Measurements from ENCODE around the gene PTPRM. TPM values are rescaled to one million over a fixed set of nuclear protein-coding genes. Genes with fewer than 3 reads are reported as not detected.
"Not testable (repeated sequence)": the region's sequence is repeated elsewhere in the genome, so short reads cannot be mapped to it uniquely, and the experiment has no call there.

The PTPRM gene
- total RNA-seq, 1 donor from 2014 or later: 102 TPM

DNA sequence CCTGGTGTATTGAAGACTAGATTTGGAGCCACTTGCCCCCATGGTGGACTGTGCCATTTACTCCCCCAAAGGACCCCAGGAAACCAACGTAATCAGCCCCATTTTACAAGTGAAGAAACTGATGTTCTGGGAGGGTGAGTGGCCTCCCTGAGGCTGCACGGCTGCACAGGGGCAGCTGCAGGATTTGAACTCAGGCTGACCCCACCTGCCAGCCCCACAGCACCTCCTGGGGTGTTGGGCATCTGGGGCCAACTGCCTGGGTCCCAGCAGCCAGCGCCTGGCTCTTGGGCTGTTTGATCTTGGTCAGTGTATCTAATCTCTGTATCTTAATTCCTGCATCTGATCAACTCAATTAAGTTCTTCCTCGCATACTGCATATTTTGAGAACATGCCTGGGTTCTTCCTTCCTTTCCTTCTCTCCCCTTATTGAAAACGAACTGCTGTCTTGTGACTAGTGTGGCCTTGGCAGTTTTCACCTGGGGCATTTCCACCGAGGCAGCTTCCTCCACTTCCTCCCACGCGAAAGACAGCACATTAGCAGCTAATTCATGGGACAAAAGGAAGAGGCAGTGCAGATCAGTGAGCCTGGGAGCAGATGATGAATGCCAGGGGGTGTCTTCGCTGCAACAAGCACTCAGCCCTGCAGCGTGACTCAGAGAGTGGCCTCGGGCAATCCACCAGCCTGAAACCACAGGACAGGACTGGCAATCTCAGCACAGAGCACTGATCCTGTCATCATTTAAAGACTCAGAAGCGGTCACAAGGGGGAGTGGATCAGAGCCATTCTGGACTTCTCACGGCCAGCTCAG, 858.0 kb downstream of the PTPRM start:
- FAIRE-seq: no peak

DNA sequence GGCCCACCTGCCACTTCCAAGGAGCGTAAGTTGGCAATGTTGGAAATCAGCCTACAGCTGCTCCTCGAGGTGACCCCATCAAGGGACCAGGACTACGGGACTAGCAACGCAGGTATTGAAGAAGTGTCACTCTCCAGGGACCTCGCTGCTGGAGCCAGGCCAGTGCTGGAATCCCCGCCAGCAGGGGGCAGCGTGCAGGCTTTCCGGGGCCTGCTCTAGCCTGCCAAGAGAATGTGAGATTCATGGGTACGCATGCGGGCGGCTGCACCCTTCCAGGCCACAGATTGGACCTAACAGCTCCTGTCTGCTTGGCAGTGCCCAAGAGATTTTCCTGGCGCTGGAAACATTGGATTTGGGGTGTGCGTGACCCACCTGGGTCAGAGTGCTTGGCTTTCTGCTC, 859.3 kb downstream of the PTPRM start:
- FAIRE-seq (no peak), DNase-seq (ENCODE audit: low spot score in 2 of 2) (no peak)

More for the DNA sequence above, 858.0 kb downstream of the PTPRM start:
- DNase-seq (ENCODE audit: low spot score in 2 of 2): no peak

DNA sequence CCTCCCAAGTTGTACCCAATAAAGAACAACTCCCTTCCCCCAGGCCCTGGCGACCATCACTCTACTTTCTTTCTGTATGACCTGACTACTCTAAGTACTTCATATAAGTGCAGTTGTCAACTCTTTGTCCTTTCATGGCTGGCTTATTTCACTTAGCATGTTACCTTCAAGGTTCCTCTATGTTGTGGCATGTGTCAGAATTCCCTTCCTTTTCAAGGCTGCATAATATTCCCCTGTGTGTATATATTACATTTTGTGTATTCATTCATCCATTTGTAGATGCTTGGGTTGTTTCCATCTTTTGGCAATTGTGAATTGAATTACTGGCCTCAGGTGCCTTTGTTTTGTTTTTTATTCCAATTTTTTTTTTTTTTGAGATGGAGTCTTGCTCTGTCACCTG, 860.2 kb downstream of the PTPRM start:
- no peak for FAIRE-seq
- DNase-seq (ENCODE audit: low spot score in 2 of 2): no peak

DNA sequence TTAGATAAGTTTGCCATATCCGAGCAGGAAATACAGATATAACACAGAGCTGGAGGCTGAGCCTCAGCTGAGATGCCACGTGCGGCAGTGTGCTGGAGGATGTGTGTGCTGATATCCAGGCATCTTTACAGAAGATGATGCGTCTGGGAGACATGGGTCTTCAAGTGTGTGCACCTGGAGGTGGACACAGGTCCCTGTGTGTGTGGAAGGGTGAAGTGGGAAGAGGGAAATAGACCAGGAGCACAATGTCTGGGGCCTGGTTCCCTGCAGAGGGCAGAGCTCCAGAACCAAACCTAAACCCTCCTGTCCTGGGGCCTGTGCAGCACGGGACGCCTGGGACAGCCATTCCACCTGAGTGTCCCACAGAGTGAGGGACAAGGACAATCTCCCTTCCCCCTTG, 861.8 kb downstream of the PTPRM start:
- no peak for DNase-seq (ENCODE audit: low spot score in 2 of 2)
- FAIRE-seq: no peak

DNA sequence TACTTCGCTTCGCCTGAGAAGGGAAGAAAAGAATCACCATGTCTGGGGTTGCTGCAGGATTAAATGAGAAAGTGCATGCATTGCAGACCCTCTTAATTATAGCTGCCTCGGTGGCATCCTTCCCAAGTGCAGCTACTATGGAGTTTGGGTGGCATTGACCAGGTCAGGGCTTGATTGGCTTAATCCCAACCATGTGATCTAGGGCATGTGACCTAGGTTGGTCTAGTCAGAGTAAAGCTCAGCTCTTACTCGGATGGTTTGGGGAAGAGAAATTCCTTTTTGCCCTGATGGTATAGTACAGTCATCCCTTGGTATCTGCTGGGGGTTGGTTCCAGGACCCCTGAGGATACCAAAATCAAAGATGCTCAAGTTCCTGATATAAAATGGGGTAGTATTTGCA, 863.9 kb downstream of the PTPRM start:
- no peak for DNase-seq (ENCODE audit: low spot score in 2 of 2)
- no peak for FAIRE-seq

DNA sequence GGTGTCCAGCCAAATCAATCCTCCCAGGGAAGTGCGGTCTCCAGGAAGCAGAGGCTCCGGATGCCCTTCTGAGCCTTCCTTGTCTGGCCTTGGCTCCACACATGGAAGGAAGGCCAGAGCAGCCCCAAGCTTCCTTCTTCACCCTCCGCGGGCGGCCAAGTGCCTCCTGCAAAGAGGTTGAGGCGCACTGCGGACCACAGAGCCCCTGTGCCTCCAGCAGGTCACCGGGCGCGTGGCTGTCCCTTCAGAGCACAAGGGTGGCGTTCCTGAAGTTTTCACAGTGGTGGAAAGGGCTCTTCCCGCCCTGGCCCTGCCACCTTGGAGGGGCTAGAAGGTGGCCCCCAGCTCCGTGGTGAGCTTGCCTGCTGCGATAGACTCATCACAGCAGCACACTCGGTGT, 866.2 kb downstream of the PTPRM start:
- DNase-seq (ENCODE audit: low spot score in 2 of 2) (no peak), FAIRE-seq (no peak)

DNA sequence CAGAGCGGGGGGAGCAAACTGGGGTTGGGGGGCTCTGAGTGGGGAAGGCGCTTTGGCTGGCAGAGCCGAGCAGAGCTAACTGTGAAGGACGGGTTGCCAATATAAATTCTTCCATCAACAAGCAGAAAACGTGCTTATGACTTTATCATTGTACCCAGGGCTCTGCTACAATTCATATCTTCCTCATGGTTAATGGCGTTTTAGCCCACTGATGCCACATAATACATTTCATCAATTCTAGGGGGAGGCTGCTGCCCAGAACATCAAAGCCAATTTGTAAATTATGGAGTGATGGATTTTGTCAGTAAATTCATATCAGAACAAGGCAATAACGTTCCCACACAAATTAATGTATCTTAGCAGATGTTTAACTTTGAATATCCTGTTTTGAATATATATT, 866.7 kb downstream of the PTPRM start:
- no peak for DNase-seq (ENCODE audit: low spot score in 2 of 2)
- no peak for FAIRE-seq

DNA sequence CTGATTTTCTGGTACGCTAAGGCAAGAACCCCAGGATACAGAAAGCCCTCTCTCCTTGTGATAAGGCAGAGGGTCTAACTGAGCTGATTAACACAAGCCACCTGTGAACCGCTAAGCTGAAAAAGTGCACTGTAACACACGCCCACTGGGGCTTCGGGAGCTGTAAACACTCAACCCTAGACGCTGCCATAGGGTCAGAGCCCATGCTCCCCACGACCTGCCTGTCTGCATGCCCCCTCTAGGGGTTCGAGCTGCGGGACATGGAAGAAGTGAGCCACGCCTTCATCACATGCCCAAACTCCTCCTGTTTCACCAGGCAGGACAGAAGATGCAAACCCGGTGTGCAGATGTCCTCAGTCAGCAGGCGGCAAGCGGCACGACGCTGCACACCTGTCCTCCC, 868.3 kb downstream of the PTPRM start:
- FAIRE-seq (no peak), DNase-seq (ENCODE audit: low spot score in 2 of 2) (no peak)

DNA sequence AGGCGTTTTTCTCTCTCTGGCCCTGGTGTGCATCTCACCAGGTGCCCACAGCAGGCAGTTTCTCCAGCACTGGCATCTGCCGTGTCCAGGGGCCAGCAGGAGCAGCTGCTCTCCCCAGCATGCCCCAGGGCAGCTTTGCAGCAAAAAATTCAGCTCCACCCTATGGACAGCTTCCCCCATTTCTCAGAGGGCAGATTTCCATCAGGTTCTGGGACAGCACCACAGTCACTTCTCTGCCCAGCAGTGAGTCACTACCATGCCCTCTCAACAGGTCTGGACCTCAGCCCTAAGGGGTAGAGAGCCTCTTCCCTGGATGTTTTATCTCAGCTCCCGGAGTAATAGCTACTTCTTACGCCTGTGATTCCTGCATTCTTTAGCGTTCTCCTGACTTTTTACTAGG, 871.9 kb downstream of the PTPRM start:
- DNase-seq (ENCODE audit: low spot score in 2 of 2): no peak
- no peak for FAIRE-seq

DNA sequence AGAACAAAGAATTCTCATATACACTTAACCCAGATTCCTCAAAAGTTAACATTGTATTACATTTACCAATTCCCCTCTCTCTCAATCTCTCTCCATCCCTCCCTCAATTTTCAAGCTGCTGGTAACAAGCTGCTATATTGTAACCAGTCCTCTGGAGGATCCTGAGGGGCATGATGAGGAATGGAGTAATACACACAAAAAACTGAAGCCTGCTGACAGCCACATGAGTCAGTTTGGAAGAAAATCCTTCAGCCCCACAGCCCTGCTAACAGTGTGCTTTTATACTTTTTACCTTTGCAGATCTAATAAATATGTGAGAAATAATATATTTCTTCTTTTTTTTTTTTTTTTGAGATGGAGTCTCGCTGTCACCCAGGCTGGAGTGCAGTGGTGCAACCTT, 876.4 kb downstream of the PTPRM start:
- FAIRE-seq (no peak), DNase-seq (ENCODE audit: low spot score in 2 of 2) (no peak)

DNA sequence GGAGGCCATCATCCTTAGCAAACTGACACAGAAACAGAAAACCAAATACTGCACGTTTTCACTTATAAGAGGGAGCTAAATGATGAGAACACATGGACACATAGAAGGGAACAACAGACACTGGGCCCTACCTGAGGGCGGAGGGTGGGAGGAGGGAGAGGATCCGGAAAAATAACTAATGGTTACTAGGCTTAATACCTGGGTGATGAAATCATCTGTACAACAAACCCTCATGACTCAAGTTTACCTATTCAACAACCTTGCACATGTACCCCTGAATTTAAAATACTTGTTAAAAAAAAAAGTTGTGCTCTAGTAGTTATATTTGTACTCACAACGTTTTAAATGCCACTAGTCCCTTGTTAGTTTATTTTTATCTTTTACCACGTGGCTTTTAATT, 879.8 kb downstream of the PTPRM start:
- DNase-seq (ENCODE audit: low spot score in 2 of 2): not testable (repeated sequence)

DNA sequence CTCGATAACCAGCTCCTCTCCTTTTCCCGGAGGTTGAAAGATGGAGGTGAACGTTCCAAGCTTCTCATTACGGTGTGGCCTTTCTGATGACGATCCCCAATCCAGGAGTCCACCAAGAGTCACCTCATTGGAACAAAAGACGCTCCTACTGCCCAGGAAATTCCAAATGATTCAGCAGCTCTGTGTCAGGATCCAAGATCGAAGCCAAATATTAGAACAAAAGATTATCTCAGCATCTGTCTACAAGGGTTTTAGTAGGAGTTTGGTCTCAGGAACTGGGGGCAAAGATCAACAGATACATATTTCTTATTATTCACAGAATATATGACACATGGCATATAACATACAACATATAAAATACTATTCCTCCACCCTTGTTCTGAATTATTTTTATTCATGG, 881.0 kb downstream of the PTPRM start:
- DNase-seq (ENCODE audit: low spot score in 2 of 2) (no peak), FAIRE-seq (no peak)

More for the DNA sequence above, 879.8 kb downstream of the PTPRM start:
- FAIRE-seq: not testable (repeated sequence)

DNA sequence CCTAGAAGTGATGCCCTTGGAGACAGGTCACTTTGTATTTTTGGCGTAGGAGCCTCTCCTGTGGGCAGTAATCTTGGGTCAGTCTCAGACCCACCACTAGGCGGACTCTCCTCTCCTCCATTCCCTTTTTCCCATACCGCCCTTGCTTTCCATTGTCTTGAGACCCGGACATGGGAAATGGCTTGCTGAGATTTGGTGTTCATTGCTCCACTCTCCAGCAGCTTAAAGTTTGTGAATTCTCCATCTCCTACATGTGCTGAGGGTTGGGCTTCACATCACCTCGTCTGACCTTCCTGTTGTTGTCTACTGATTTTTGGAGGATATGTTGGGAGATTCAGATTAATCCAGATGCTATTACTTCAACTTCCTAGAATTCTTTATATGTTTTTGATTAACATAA, 882.9 kb downstream of the PTPRM start:
- DNase-seq (ENCODE audit: low spot score in 2 of 2) (no peak), FAIRE-seq (no peak)

DNA sequence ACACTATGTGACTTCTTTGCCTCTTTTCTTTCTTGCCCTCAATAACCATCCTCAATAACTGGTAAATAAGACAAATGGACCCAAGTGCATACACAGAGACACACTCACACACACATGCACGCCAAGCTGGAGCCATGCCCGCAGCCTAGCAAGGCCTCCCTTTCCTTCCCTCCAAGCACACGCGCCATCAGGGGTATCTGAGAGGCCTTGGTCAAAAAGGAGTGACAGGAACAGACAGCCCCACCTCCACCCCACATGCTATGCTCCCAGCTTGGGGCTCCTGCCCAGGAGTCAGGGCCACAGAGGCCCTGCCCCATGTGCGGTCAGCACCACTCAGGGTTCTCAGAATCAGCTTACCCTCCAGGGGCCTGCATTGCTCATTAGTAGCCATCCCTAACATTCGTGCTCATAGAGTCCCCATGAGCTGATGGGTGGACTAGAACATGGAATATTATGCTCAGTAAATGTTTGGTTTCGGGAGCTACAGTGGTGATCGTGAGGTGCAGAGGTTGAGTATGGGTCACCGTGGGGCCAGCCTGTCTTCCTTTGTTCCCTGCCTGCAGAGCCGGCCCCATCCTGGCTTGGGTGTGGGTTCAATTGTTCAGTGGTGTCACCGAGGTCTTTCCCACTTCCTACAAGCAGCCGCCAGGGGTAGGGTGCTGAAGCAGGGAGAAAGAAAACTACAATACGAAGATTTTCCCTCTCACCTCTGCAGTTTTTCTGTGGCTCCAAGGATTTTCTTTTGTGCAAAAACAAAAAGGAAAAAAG, 884.0 kb downstream of the PTPRM start:
- no peak for FAIRE-seq

DNA sequence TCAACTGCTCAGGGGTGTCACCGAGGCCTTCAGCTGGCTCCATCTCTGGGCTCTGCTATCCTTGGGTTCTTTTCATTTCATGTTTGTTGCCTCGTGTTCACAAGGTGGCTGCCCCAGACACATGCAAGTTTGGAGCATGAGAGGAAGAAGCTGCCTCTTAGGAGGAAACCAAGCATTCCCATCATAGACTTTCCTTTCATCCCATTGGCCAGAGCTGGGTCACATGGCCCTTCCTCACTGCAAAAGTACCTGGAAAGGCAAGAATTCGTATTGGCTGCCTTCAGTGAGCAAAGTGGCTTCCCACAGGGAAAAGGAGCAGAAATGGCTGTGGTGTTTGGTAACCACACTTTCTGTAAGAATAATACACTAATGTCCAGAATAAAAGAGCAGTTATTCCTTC, 886.4 kb downstream of the PTPRM start:
- DNase-seq (ENCODE audit: low spot score in 2 of 2) (no peak), FAIRE-seq (no peak)

More for the DNA sequence above, 884.0 kb downstream of the PTPRM start:
- no peak for DNase-seq (ENCODE audit: low spot score in 2 of 2)

DNA sequence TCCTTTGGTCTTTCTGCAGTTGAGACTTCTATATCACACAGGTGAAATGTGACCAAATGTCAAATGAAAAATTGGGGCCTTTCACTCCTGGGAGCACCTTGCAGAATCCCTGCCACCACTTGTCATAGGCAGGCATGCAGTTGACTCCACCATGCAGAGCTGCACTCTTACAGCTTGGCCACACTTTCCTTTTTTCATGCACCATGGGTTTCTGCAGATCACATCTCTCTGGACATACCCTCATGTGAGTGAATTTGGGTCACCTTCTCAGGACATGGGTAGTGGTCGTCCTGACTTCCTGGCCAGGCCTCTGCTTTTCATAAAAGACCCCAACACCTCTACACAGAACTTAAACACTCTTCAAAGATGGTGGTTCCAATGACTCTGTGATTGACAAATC, 887.0 kb downstream of the PTPRM start:
- no peak for DNase-seq (ENCODE audit: low spot score in 2 of 2)
- no peak for FAIRE-seq

DNA sequence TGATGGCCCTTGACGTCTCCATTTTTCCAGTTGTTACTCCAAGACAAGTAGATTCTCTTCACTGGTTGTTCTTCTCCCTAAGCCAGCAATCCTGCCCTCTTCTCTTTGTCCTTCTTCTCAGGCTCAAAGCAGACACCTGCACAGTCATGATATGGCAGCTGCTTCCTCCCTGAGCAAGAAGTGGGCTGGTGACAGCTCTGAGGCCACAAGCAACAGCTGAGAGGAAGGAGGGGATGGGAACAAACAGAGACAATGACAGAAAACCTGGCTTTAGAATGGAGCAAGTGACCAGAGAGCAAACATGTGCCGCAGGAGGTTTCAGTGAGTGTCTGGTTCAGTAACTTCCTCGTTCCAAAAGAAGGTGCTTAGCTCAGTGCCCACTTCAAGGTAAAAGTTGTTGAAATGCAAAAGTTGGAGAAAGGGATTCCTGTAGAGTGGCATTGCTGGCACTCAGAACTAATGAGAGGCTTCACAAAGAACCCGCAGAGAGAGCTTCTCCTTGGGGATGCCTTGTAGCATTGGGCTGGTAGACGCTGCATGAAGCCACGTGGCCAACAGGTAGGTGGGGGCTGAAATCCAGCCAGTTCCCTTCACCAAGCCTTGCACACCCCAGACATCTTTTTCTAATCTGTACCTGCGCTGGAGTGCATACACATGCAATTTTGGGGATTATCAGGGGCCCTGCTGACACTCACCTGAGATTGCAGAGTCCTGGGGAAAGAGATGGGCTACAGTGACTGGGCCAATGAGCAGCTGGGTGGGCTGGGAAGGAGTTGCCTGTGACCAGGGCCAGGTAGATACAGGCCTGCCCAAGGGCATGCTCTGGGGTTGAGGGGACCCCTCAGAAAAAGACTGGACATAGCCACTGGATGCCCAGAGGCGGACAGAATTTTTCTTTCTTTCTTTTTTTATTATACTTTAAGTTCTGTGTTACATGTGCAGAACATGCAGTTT, 888.8 kb downstream of the PTPRM start:
- FAIRE-seq: no peak

More for the DNA sequence above, 888.8 kb downstream of the PTPRM start:
- no peak for DNase-seq (ENCODE audit: low spot score in 2 of 2)

Measured in frontal cortex (tissue), 4 donors.